ENCODE data around the gene PLPP3.

The PLPP3 gene

GRCh38 chr1:56574794-56575193, 4.6 kb downstream of the PLPP3 start:
- peak overlapping the region; percentile 91 for H3K4me3 ChIP-seq (ENCODE audit: control insufficient read depth, low read depth, low read length)
- no peak for DNase-seq (ENCODE audit: low read depth)
- TF ChIP-seq, protein P1, sequence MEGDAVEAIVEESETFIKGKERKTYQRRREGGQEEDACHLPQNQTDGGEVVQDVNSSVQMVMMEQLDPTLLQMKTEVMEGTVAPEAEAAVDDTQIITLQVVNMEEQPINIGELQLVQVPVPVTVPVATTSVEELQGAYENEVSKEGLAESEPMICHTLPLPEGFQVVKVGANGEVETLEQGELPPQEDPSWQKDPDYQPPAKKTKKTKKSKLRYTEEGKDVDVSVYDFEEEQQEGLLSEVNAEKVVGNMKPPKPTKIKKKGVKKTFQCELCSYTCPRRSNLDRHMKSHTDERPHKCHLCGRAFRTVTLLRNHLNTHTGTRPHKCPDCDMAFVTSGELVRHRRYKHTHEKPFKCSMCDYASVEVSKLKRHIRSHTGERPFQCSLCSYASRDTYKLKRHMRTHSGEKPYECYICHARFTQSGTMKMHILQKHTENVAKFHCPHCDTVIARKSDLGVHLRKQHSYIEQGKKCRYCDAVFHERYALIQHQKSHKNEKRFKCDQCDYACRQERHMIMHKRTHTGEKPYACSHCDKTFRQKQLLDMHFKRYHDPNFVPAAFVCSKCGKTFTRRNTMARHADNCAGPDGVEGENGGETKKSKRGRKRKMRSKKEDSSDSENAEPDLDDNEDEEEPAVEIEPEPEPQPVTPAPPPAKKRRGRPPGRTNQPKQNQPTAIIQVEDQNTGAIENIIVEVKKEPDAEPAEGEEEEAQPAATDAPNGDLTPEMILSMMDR (IDR thresholded peaks at IDR 0.05; ENCODE audit: control insufficient read depth, insufficient read depth, low read depth, low read length, missing control alignments) = no peak

- no peak overlapping the region for H3K4me3 ChIP-seq (ENCODE audit: control insufficient read depth, low read depth, low read length)
- DNase-seq (ENCODE audit: low read depth) = no peak
- TF ChIP-seq, protein P1 (IDR thresholded peaks at IDR 0.05; ENCODE audit: control insufficient read depth, insufficient read depth, low read depth, low read length, missing control alignments) = no peak
These were observed 6.1 kb downstream of the PLPP3 start for GRCh38 chr1:56573311-56573710.

GRCh38 chr1:56572334-56573050, 6.9 kb downstream of the PLPP3 start:
- no peak for DNase-seq (ENCODE audit: low read depth)
- H3K4me3 ChIP-seq (ENCODE audit: control insufficient read depth, low read depth, low read length) = no peak overlapping the region
- TF ChIP-seq, protein P1 (IDR thresholded peaks at IDR 0.05; ENCODE audit: control insufficient read depth, insufficient read depth, low read depth, low read length, missing control alignments) = no peak

DNA sequence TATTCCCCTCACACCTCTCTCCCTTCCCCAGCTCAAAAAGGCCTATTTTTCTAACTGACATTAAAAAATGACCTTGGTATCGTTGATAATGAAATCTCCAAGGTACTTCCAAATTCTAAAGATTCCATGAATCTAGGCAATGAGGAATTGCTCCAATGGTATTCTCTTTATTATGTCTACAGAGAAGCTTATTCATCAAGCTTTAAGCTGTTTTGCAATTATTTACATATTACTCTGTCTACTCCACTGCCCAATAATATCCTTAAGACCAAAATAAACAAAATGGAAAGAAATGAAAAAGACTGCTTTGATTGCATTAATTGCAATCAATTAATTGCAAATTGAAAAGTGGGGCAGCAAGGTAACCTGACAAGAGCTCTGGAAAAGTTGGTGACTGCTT, 7.9 kb downstream of the PLPP3 start:
- no peak overlapping the region for H3K4me3 ChIP-seq (ENCODE audit: control insufficient read depth, low read depth, low read length)
- TF ChIP-seq, protein P1 (IDR thresholded peaks at IDR 0.05; ENCODE audit: control insufficient read depth, insufficient read depth, low read depth, low read length, missing control alignments) = no peak
- DNase-seq (ENCODE audit: low read depth) = no peak

DNA sequence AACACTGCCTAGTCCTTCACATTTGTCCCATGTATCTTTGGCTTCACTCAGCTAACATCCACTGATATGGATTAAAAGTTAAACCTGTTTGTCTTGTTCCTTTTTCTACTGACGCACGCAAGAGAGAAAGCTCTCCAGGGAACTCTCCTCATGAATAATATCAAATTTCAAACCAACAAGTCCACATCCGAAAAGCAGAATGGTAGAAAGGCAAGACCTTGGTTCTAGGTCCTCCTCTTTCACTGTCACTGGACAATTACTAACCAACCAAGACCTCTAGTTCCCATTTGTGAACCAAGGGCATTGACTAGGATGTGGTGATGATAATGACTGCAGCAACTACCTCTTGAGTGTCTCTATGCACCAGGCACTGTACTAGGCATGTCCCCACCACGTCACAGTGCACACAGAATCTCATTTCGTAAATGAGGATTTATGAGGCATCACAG, 8.4 kb downstream of the PLPP3 start:
- TF ChIP-seq, protein P1 (IDR thresholded peaks at IDR 0.05; ENCODE audit: control insufficient read depth, insufficient read depth, low read depth, low read length, missing control alignments) = no peak
- no peak overlapping the region for H3K4me3 ChIP-seq (ENCODE audit: control insufficient read depth, low read depth, low read length)
- DNase-seq (ENCODE audit: low read depth) = no peak

GRCh38 chr1:56569661-56570060, 9.7 kb downstream of the PLPP3 start:
- no peak overlapping the region for H3K4me3 ChIP-seq (ENCODE audit: control insufficient read depth, low read depth, low read length)
- DNase-seq (ENCODE audit: low read depth) = no peak
- TF ChIP-seq, protein P1 (IDR thresholded peaks at IDR 0.05; ENCODE audit: control insufficient read depth, insufficient read depth, low read depth, low read length, missing control alignments) = no peak

Data from AG09309 (cell line).